SU-DHL-6 (cell line): ENCODE measurements around the gene EFCAB13.
A peak's percentile ranks its signal among the peaks of the same experiment; 100 is the strongest.

Experiments used
- H2AFZ ChIP-seq: fragments of 200-600 bp; sonication (generic); 2 replicates; pipeline ENCODE4 v1.6.1; 2014; ENCODE audit warnings: low read depth, mild to moderate bottlenecking, moderate library complexity, mixed read lengths, antibody characterized with exemption, low read length; ENCODE audit not compliant: severe bottlenecking
- H3F3A ChIP-seq: fragments of 200-600 bp; shearing (Covaris generic); 2 replicates; pipeline ENCODE4 v1.6.0; 2016; ENCODE audit warnings: antibody characterized with exemption, mild to moderate bottlenecking; ENCODE audit not compliant: insufficient read depth
- H3K27ac ChIP-seq: fragments of 200-600 bp; sonication (generic); 2 replicates; pipeline ENCODE4 v1.5.1; 2016; ENCODE audit warnings: low read depth, mild to moderate bottlenecking, low read length, moderate library complexity, mixed read lengths
- H3K27me3 ChIP-seq: fragments of 200-600 bp; sonication (generic), shearing (Covaris generic); 2 replicates; pipeline ENCODE4 v1.6.0; 2014; ENCODE audit warnings: mild to moderate bottlenecking, low read length
- H3K36me3 ChIP-seq: fragments of 200-600 bp; sonication (generic); 2 replicates; pipeline ENCODE4 v1.6.1; 2014; ENCODE audit warnings: mild to moderate bottlenecking, low read length, mixed read lengths
- H3K4me2 ChIP-seq: fragments of 300-600, 200-600 bp; shearing (Covaris generic), sonication (generic); 2 replicates; pipeline ENCODE4 v1.6.0; 2014; ENCODE audit warnings: low read length, low read depth, mild to moderate bottlenecking; ENCODE audit not compliant: poor library complexity, severe bottlenecking
- H3K4me3 ChIP-seq: fragments of 200-600 bp; sonication (generic); 2 replicates; pipeline ENCODE4 v1.5.1; 2014; ENCODE audit warnings: antibody characterized with exemption, low read length, mild to moderate bottlenecking, mixed read lengths; ENCODE audit not compliant: insufficient read depth, poor library complexity, severe bottlenecking
- H3K79me2 ChIP-seq: fragments of 200-600 bp; sonication (generic); 2 replicates; pipeline ENCODE4 v1.6.1; 2014; ENCODE audit warnings: mild to moderate bottlenecking, low read length, moderate library complexity; ENCODE audit not compliant: insufficient read depth
- H3K9ac ChIP-seq: fragments of 200-600 bp; sonication (generic); 2 replicates; pipeline ENCODE4 v1.7.0; 2014; ENCODE audit warnings: mild to moderate bottlenecking, low read length
- H3K9me2 ChIP-seq: fragments of 200-600 bp; sonication (generic); replicated peaks from 2 replicates; pipeline ENCODE4 v1.6.1; 2014; ENCODE audit warnings: low read length; ENCODE audit not compliant: insufficient read depth
- H3K9me3 ChIP-seq: fragments of 200-600 bp; sonication (generic); 2 replicates; pipeline ENCODE4 v1.6.1; 2014; ENCODE audit warnings: low read length, mixed read lengths; ENCODE audit not compliant: insufficient read depth
- H4K20me1 ChIP-seq: fragments of 200-600 bp; sonication (generic); 2 replicates; pipeline ENCODE4 v1.6.1; 2014; ENCODE audit warnings: low read depth, mild to moderate bottlenecking, antibody characterized with exemption, low read length, moderate library complexity, mixed read lengths
- CTCF ChIP-seq: fragments of 200-600 bp; sonication (generic); IDR thresholded peaks from one replicate; pipeline ENCODE4 v1.5.1; 2017; ENCODE audit warnings: antibody characterized with exemption, mild to moderate bottlenecking, low read length, moderate library complexity; ENCODE audit not compliant: insufficient read depth, poor library complexity, severe bottlenecking
- EZH2phosphoT487 ChIP-seq: fragments of 200-600 bp; sonication (generic), shearing (Covaris generic); conservative IDR thresholded peaks from 2 replicates; pipeline ENCODE4 v1.6.1; 2018; ENCODE audit warnings: mild to moderate bottlenecking, antibody characterized with exemption, low read length, moderate library complexity, mixed read lengths

EFCAB13 gene

GRCh38 chr17:47281216-47281615, 42.5 kb upstream of the EFCAB13 start:
- TF ChIP-seq CTCF: no peak
- no peak for TF ChIP-seq EZH2phosphoT487
- Histone ChIP-seq H2AFZ (no peak overlapping the region), H3K27me3 (no peaks in the 10 kb centered on the region), H3K79me2 (no peaks in the 10 kb centered on the region), H3F3A (no peaks in the 10 kb centered on the region), H3K27ac (no peak overlapping the region), H3K36me3 (no peaks in the 10 kb centered on the region), H3K4me2 (no peak overlapping the region), H3K4me3 (no peak overlapping the region), H3K9ac (no peak overlapping the region), H4K20me1 (no peaks in the 10 kb centered on the region), H3K9me2 (no peaks in the 10 kb centered on the region), H3K9me3 (no peaks in the 10 kb centered on the region)

GRCh38 chr17:47285003-47285402, 38.8 kb upstream of the EFCAB13 start:
- H3K9me3 ChIP-seq: no peaks in the 10 kb centered on the region
- H3F3A ChIP-seq: no peaks in the 10 kb centered on the region
- H3K27ac ChIP-seq: no peak overlapping the region
- no peaks in the 10 kb centered on the region for H3K9me2 ChIP-seq
- H3K9ac ChIP-seq: no peak overlapping the region
- no peaks in the 10 kb centered on the region for H3K27me3 ChIP-seq
- H3K4me2 ChIP-seq: no peak overlapping the region
- TF ChIP-seq EZH2phosphoT487 (no peak), CTCF (no peak)
- no peaks in the 10 kb centered on the region for H4K20me1 ChIP-seq
- no peak overlapping the region for H2AFZ ChIP-seq
- H3K79me2 ChIP-seq: no peaks in the 10 kb centered on the region
- no peaks in the 10 kb centered on the region for H3K36me3 ChIP-seq
- no peak overlapping the region for H3K4me3 ChIP-seq

- Histone ChIP-seq H3K4me2 (no peak overlapping the region), H3K9ac (no peak overlapping the region), H2AFZ (peak overlapping the region; percentile 22), H3K36me3 (no peaks in the 10 kb centered on the region), H3K79me2 (no peaks in the 10 kb centered on the region), H3K9me2 (no peaks in the 10 kb centered on the region), H3K27me3 (no peaks in the 10 kb centered on the region), H3K9me3 (no peaks in the 10 kb centered on the region), H4K20me1 (no peaks in the 10 kb centered on the region), H3K27ac (no peak overlapping the region), H3F3A (no peaks in the 10 kb centered on the region), H3K4me3 (no peak overlapping the region)
- TF ChIP-seq EZH2phosphoT487 (no peak), CTCF (no peak)
Observed at GRCh38 chr17:47286198-47286914, 37.4 kb upstream of the EFCAB13 start.
